Measurements from ENCODE around the gene FMNL2.

Gene FMNL2

DNA sequence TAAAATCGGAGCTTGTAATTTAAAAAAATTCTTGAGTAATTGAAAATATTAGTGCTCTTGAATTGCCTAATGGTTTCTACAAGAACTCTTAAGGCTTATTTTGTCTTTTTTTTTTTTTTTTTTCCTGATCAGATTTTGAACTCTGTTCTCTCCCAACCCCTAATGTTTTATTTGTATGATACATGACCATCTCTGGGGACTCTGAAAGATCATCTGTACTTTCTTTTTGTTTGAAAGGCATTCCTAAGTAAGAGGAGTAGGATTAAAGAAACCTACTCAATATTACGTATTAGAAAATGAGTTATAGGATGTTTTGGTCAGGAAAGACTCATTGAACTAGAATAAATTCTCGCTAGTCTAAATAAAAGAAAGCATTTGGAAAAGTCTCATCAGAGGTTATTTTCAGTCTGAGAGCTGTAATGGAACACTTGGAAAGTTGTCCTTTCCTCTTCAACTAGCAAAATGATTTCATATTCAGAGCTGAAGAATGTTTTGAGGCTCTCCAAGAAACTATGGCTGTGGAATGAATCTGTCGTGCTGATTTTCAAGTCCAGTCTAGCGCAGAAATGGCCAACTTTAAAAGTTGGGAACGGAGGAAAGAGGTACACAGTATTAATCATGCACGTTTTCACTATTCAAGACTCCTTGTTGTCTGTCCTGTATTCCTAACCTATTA, 199.6 kb downstream of the FMNL2 start:
- no peak for DNase-seq

DNA sequence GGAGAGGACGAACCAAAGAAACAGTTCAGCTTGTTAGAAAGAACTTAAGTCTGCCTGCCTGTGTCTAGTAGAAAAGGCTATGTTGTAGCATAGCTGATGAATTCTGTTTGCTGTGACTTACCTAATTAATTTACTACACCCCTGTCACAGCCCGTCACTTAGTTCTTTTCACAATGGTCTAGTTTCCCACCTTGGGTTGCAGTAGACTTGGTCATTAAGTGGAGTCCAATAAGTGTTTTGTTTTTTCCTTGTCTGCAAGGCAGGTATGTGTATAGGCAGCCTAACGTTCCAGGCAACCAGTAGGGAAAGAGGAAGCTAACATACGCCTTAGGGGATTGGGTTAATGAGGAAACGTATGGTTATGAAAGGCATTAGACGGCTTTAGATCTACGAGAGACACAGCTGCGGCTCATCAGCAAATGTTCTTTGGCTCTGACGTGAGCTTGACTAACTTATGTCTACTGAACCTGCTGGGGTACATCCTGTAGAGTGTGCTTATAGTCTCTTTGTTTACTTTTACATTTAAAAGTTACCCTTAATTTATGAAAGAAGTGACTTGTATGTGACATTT, 202.2 kb downstream of the FMNL2 start:
- no peak for DNase-seq

DNA sequence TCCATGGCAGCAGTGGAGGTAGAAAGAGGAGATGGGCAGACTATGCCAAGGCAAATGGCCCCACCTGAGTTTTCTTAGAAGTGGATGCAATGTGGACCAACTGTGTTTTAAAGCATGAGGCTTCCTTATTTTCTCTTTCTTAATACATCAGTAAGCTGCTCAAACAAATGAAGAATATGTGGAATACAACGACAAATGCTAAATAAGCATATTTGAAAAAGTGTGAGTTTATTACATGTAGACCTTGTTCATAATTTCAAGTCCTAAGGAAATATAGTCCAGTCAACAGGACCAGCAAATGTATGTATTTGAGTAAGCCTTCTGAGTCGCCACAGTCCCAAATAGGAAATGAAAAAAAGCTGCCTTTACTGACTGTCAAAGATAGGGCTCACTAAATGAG, 204.4 kb downstream of the FMNL2 start:
- DNase-seq: no peak

DNA sequence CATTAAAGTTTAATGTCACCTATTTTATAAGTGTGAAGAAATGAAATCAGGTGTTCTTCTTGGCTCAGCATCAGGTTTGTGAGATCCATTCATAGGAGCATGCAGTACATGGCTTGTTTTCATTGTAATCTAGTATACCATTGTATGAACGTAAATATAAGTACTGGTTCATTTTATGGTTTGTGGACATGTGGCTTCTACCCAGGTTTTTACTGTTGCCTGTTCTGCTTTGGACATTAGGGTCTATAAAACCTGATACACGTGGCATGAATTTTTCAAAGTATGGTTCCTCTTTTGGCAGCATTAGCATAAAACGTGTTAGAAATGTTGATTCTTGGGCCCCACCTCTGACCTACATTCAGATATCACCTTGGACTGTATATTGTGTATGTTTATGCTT, 206.7 kb downstream of the FMNL2 start:
- DNase-seq: no peak

DNA sequence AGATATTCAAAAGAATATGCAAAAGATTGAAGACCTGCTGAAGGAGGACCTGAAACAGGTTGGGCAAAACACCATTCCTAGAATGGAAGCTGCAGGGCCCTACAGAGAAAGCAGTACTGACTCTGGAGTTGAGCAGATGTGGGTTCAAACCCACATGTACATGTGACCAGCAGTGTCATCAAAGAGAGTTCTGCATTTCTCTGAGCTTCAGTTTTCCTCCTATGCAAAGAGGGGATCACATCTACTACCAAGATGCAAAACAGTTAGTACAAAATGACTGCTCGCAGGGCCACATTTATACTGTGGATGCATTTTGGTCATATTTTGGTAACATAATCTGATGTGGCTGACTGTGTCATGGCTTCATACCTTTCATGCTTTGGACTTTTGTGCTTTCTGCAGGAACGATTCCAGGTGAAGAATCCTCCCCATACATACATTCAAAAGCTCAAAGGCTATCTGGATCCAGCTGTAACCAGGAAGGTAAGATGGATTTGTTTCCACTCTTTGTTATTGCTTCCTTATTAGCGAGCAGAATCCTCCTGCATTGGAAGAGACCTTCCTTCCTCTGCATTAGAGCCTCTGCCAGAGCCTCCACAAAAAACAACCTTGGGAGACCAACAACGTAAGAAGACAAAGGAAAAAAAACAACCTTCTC, 207.5 kb downstream of the FMNL2 start:
- DNase-seq: no peak

DNA sequence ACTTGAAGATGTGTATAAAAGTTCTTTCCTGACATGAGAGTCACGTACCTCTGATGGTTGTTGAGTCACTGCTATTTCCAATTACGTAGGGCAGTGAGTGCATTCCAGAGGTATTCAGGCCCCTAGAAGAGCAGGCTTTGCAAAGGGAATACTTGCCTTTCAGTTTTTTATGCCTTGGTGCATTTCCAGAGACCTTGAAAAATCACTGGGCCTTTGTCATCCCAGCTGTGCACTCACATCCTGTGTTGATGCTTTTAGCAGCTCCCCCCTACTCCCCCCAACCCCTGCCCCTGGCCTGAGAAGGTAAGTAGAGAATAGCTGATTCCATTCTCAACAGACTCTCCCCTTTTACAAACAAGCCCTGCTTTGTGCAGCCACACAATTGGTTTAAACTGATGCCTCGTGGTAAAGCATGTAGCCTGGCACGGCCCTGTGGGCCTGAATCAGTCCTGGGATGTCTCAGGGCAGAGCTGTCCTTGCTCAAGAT, 208.1 kb downstream of the FMNL2 start:
- no peak for DNase-seq

DNA sequence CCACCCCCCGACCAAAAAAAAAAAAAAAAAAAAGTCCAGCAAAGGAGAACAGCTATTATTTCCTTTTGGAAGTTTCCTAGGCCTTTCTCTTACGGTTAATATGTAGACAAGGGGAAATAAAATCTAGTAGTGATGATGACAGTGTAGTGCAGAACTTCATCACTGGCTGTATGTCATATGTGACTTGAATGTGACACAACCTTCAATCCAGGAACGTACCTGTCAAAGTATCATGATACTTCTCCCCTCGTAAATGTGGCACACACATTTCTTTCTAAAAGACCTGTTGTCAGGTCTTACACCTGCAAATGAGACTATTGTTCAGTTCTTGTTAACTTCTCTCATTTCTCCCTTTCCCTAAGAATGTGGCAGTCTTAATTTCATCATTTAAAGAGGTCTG, 208.7 kb downstream of the FMNL2 start:
- DNase-seq: no peak

DNA sequence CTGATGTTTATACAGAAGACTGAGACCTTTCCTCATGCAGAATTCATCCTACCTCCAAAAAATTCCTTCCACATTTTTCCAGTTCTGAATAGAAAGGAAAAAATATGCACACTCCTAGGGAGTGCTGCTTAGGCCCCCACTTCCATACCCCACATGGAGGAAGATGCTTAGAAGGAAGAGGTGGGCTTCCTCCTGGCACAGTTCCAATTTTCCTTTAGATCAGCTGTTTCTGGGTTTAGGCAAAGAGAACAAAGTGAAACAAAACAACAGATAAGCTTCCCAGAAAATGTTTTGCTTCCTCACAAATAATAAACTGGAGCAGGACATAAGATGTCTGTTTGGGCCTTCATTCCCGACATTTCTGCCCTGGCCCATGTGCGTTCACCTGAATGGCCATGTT, 209.7 kb downstream of the FMNL2 start:
- DNase-seq: no peak

DNA sequence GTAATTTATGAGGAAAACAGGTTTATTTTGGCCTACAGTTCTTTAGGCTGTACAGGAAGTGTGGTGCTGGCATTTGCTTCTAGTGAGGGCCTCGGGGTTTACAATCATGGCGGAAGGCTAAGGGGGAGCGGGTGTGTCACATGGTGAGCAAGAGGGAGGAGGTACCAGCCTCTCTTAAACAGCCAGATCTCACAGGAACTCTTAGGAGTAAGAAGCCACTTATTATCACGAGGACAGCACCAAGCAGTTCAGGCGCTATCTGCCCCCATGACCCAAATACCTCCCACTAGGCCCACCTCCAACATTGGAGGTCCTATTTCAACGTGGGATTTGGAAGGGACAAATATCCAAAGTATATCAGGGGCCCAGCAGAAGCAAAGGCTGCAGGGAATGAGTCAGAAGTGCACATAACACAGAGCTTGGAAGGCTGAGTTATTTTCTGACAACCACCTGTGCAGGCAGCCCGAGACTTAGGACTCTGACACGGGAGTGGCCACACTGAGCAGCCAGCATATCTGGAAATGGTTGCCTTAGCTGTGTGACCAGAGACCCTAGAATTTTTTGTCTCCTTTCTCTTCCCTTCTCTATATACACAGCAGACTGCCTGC, 211.4 kb downstream of the FMNL2 start:
- no peak for DNase-seq

DNA sequence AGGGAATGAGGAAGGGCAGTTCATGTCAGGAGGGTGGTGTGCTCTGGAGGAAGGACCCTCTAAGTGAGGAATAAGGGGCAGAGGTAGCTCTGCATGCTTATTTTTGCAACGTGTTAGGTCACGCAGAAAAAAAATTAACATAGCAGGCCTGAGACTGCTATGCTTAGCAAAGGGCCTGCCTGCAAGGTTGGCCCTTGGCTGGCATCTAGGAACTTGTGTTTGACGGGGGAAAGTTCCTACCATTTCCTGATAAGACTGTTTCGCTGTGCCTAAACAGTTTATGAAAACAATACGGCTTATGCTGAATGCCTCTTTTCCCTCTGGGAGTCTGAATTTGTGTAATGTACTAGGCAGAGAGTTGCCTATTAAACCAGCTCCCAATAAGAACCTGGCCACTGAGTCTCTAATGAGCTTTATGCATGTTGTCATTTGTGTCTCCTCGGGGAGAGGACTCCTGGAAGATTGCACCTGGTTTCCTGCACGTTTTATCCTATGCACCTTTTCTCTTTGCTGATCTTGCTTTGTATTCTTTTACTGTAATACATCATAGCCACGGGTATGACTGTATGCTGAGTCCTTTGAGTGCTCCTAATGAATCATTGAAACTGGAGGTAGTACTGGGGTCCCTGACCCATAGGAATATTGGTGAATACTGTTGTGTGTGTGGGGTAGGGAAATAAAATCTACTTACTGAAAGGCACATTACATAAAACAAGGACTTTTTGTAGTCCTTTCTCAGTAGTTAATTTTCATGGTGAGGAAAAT, 213.3 kb downstream of the FMNL2 start:
- no peak for DNase-seq

DNA sequence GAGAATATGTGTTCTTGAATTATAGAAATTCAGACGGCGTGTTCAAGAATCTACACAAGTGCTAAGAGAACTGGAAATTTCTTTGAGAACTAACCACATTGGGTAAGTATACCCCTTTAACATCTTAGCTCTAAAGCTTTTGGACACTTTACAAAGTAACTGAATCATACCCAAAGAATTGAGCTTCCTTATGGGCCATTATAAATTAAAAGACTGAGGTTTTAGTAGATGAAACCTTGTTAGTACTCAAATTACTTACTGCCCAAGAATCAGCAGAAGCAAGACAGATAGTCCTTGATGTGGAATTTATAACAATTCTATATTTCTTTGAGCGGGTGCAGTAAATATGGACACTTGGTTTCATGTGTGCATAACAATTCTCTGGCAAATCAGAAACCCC, 214.0 kb downstream of the FMNL2 start:
- DNase-seq: no peak

DNA sequence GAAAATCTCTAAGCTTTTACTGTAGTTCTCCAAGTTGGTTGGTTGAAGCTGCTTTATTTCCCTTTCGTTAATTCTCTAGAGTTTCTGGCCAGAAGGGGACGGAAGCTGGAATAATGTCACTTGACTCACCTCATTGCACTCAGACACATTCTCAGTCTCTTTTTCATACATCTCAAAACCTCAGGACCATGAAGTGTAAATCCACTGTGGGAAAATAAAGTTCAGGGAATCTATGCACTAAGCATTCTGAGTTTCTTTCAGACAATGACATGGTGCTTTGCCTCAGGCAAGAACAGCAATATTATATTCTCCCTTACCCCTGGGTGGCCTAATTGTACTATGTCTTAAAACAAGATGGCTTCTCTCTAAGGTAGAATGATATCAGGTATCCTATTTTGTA, 214.4 kb downstream of the FMNL2 start:
- no peak for DNase-seq

DNA sequence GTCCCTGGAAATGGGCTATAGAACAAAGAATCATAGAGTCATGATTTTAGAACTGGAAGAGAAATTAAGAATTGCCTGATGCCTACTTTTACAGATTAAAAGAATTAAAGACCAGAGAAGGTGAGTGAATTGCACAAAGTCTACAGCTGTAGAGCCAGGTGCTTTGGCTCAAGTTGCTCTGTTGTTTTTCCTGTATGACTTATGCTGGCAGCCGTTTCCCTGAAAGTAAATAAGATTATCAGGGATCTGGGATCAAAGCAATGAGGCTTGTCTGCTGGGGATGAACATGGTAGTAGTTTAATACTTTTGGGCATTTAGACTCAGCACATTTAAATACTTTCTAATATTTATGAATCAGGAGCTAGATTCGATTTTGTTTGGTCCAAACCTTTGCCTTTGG, 215.4 kb downstream of the FMNL2 start:
- no peak for DNase-seq

DNA sequence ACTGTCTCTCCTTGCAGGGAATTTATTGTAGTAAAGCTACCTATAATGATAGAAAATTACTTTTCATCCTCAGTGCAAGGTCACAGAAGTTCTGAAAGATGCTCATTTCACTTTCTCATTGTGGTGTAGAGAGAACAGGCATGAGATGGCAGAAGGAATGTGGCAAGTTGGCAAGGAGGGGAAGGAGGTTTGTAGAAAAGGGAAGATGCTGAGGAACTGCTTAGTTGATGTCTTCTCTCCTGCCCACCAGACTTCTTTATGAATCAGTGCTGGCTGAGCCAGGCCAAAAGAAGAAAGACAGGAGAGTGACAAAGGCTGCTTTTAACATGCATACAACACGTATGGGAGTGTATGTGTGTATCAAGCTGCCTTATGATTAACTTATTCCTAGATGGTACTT, 217.9 kb downstream of the FMNL2 start:
- DNase-seq: no peak

DNA sequence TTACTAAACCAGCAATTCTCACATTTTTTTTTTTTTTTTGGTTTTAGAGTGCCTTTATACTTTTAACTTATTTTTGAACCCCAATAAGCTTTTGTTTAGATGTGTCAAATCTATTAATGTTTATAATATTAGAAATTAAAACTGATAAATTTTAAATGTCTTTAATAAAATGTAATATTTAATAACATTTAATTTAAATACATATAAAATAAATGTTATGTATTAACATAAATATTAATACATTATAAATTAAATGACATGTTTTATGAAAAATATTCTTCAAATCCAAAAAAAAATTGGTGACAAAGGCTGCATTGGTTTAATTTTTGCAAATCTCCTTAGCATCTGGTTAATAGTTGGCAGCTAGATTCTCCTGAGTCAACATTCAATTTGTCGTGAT, 218.5 kb downstream of the FMNL2 start:
- no peak for DNase-seq

DNA sequence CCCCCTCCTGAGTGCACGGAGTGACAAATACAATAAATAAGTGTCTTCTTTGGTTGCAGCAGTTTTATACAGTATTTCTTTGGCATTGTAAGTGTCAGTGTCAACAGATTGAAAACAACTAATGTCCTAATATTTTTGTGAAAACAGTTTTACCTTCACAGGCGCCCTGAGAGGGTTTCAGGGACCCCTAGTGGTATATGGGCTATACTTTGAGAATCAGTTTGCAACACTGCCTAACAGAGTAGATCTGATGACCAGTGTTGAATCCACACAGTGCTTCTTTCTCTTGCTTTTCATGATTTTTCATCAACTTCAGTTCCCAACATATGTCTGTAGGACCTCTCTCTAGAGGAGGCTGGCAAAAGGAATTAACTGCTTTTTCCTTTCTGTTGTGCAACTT, 220.1 kb downstream of the FMNL2 start:
- DNase-seq: no peak

DNA sequence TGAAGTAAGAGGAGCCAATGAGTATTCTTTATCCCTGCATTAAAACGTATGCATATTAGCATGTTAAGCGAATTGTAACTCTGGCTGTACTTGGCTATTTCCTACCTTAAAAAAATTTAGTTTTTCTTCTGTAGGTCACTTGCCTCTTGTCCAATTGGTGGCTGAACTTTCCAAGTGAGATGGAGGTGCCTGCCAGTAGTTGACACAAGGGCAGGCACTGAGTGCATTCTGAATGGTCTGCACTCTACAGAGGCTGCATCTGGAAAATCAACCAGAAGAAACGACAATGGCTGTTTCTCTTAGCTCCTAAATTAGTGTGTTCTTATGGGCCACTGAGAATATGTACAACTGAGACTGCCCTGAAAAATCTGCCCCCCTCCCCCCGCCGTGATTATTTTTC, 221.5 kb downstream of the FMNL2 start:
- no peak for DNase-seq

DNA sequence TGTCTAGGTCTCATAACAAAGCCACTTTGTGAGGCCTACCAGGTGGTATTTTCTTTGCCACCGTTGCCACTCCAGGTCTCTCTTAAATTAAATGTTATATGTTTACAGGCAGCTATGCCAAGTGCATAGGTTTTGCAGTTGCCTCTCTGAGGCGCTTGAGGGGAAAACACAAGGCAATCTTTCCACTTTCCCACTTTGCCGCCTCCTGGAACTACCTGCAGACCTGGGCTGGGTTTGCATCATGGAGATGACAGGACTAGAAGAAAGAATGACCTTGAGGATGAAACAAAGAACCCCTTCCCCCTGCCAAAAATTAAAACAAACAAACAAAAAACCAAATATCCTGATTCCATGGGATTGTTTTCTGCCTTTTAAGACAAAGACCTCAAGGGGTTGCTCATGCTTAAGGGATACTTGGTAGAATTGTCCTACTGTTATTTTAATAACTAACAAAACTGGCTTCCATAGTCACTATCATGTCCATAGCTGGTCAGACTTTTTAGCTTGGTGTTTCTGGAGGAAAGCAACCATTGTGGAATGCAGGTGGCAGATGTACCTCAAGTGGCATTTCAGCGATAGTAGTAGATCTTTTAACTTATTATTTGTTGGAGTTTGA, 222.4 kb downstream of the FMNL2 start:
- DNase-seq: no peak

DNA sequence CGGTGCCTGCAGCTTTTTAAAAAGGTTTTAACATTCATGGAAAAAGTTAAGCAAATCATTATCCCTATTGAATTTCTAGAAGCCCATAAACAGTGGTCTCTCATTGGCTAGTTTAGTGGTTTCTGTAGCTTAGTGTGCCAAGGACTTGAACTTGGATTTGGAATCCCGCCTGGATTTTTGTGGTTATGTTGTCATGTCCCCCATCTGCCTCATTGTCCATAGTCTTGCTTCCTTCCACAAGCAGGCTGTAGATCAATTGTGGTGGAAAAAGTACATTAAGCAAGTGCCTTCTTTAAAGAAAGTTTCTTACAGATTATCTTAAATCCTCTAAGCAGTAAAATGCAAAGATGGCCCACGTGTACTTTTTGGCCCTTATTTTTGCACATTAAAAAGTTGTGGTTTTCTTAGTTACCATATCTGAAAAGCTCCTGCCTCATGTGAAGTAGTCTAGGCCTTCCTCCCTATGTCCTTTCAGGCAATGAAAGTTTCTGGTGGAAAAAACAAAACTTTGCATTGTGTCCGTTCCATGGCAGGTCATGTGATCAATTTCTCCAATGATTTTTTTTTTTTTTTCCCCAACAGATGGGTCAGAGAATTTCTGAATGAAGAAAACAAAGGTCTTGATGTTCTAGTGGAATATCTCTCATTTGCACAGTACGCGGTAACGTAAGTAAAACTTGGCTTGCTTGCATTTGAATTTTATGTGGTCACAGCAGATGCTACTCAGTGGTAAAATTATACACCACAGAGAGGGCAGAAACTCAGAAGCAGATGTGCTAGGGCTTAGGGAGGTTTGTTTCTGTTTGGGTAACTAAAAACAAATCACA, 223.4 kb downstream of the FMNL2 start:
- DNase-seq: no peak

DNA sequence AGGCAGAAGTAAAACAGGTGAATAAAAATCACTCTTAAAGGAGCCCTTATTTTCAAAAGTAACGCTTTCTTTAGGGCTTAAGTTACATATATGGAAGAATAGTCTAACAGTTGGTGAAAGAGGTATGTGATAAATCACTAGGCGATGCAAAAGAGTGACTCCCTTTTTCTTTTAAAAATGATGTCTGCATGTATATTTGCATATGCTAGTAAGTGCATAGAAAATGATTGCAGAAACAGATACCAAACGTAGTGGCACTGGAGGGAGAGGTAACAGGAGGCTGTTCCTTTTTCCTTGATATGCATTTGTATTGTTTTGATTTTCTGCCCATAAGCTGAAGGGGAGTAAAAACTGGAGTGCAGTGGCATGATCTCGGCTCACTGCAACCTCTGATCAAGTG, 224.0 kb downstream of the FMNL2 start:
- no peak for DNase-seq

DNA sequence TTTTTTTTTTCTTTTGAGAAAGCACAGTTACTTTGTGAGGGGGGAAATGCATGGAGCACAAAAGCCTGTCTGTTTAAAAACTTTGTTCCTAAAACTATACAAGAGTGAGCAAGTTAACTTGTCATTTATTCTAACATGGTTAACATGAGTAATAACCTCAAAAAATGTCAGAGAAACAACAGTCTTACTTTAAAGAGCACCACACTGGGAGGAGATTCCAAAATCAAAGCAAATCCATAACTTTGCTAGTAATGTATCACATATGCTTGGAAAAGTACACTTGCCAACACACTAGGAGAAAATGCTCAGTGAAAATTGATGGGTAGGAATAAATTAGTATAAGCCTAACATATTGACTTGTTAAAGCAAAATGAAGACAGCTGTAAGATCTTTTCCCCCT, 225.2 kb downstream of the FMNL2 start:
- DNase-seq: no peak

All from activated CD4-positive, alpha-beta T cell treated with anti-CD3 and anti-CD28 coated beads, Interleukin-2, amount 50 U/mL, for 4 hours (primary cell).